ENCODE data around the gene NDUFAF8. TPM values are rescaled to one million over a fixed set of nuclear protein-coding genes. Genes with fewer than 3 reads are reported as not detected.

Gene NDUFAF8
- total RNA-seq, 2 experiments from 2014 or later, result 72.3 to 75.4 TPM

- POLR2A ChIA-PET, result interaction anchor here (0.6 kb wide), 1 partner anchor 71 kb away, joined by 3 read pairs; no protein-coding TSS in a partner anchor
- peaks cover 13% of the 10 kb centered on the region for H3K36me3 Mint-ChIP-seq (ENCODE audit: low read depth)
- intact Hi-C loops (cut with micrococcal nuclease), result no loop called here
- no peak overlapping the region for H3K27ac Mint-ChIP-seq
- no peak overlapping the region for H3K4me3 Mint-ChIP-seq
- no peak for TF ChIP-seq CTCF (IDR thresholded peaks at IDR 0.05)
- peaks cover 12% of the 10 kb centered on the region for H3K4me1 Mint-ChIP-seq (ENCODE audit: low read depth)
- H3K9me3 Mint-ChIP-seq, result no peaks in the 10 kb centered on the region
- CTCF ChIA-PET, result interaction anchor here (1.2 kb wide), 1 partner anchor 133 kb away, joined by 5 read pairs; no protein-coding TSS in a partner anchor
- DNase-seq (no peak), ATAC-seq (no peak)
- H3K27me3 Mint-ChIP-seq, result no peaks in the 10 kb centered on the region
Measured at GRCh38 chr17:81234940-81235821, 3.9 kb upstream of the NDUFAF8 start.

DNA sequence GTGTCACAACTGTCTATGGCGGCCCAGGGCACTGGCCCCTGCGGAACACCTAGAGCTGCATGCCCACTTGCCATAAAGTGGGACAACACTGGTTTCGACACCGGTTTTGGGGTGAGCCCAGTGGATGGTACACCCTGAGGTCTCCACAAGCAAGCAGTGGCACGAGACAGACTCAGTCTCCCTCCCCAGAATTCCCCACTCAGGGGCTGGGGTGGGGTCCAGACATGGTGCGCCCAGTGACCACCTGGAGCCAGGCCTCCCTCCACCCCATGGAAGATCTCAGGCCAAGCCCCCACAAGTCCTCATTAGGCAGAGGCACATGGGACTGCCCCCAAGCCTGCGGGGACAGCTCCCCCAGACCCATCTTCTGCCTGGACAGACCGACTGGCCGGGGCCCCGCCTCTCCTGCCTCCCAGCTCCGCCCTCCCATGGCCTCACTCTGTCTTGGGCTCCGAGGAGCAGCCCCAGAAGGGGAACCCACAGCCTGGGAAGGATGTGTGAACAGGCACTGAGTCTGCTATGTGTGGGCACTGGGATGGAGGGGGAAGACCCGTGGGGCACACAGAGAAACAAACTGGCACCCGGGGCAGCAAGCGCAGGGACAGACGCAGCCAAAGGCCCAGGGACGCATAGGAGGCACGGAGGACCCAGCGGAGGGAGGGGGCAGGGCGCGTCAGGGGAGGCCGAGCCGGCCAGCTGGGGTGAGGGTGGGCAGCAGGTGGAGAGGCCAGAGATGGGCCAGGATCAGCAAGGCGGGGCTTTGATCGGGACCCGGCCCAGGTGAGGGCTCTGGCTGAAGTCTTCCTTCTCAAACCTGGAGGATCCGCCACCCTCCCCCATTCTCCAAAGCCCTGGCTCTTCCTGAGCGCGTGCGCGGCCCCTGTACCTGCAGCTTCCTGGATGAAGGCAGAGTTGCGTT lies 3.0 kb upstream of the NDUFAF8 start:
- ChIA-PET POLR2A (no interaction called here), CTCF (interaction anchor here (1.2 kb wide), 1 partner anchor 134 kb away, joined by 5 read pairs; no protein-coding TSS in a partner anchor)
- H3K9me3 Mint-ChIP-seq, result no peaks in the 10 kb centered on the region
- H3K4me3 Mint-ChIP-seq, result no peak overlapping the region
- DNase-seq (no peak), ATAC-seq (no peak)
- H3K27me3 Mint-ChIP-seq, result no peaks in the 10 kb centered on the region
- H3K4me1 Mint-ChIP-seq (ENCODE audit: low read depth), result peaks cover 18% of the 10 kb centered on the region
- H3K27ac Mint-ChIP-seq, result no peak overlapping the region
- intact Hi-C loops (cut with micrococcal nuclease), result no loop called here
- peaks cover 13% of the 10 kb centered on the region for H3K36me3 Mint-ChIP-seq (ENCODE audit: low read depth)
- no peak for TF ChIP-seq CTCF (IDR thresholded peaks at IDR 0.05)

- CTCF ChIA-PET, result interaction anchor here (1.2 kb wide), 1 partner anchor 365 kb away, joined by 4 read pairs; no protein-coding TSS in a partner anchor
- intact Hi-C loops (cut with micrococcal nuclease), result no loop called here
- TF ChIP-seq CTCF (IDR thresholded peaks at IDR 0.05), result no peak
- Mint-ChIP-seq H3K4me3 (no peak overlapping the region), H3K27me3 (no peaks in the 10 kb centered on the region), H3K9me3 (no peaks in the 10 kb centered on the region), H3K4me1 (ENCODE audit: low read depth) (peaks cover 25% of the 10 kb centered on the region), H3K36me3 (ENCODE audit: low read depth) (peaks cover 19% of the 10 kb centered on the region), H3K27ac (no peak overlapping the region)
- POLR2A ChIA-PET, result interaction anchor here (5.0 kb wide), 1 partner anchor 11 kb away, joined by 26 read pairs; no protein-coding TSS in a partner anchor
- no peak for ATAC-seq
- DNase-seq, result no peak
Measured at GRCh38 chr17:81236784-81237183, 2.3 kb upstream of the NDUFAF8 start.

DNA sequence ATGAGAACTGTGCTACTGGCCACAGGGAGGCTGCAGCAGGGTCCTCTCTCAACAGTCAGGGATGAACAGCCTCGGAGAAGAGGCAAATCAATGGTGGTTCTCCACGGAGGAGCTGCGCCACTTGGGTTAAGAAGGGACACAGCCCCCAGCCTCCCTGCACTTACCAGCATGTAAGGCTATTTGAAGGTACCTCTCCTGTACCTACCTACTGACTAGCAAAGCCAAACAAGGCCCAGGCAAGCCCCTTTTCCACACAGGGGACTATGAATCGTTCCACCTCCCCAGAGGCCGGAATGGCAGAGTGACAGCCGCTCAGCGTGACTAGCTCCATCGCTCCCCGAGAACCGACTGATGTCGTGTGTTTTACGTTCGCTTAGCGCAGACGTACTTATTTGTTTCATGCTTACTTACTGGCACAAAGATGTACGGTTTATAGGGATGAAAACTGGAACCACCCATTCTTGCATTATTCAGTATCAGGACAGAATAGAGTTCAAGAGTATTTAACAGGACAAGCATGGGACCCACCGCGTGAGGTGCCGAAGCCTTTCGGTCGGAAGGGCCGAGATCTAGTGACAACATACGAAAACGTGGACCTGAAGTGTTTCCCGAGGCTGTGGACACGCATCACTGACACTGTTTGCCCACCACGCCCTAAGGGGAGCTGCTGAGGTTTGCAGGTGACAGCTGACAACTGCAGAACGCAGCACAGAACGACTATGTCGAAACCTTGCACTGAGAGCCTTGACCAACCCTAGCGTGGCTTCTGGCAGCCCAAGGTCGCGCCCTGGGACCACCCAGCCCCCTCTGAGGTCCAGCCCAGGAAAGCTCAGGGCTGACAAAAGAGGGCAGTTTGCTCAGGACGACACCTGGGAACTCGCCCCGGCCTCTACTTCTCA lies 1.3 kb upstream of the NDUFAF8 start:
- Mint-ChIP-seq H3K27ac (peak overlapping the region; percentile 11), H3K9me3 (no peaks in the 10 kb centered on the region), H3K36me3 (ENCODE audit: low read depth) (peaks cover 24% of the 10 kb centered on the region), H3K4me3 (peak overlapping the region; percentile 75), H3K27me3 (no peaks in the 10 kb centered on the region), H3K4me1 (ENCODE audit: low read depth) (peaks cover 31% of the 10 kb centered on the region)
- intact Hi-C loops (cut with micrococcal nuclease), result no loop called here
- TF ChIP-seq CTCF (IDR thresholded peaks at IDR 0.05), result no peak
- ATAC-seq (no peak), DNase-seq (no peak)
- CTCF ChIA-PET, result interaction anchor here (0.8 to 5.5 kb wide), 5 partner anchors 8 to 364 kb away, joined by 3 to 30 read pairs (median 4); partner anchors contain the start of gene SLC38A10
- POLR2A ChIA-PET, result interaction anchor here (0.5 to 5.0 kb wide), 10 partner anchors 8 to 315 kb away, joined by 3 to 26 read pairs (median 4); partner anchors contain the start of gene CEP131
